Activated naive CD8-positive, alpha-beta T cell (primary cell): ENCODE measurements around the gene MYADML2.

Experiments
- H3K27ac Mint-ChIP-seq: one replicate; pipeline ENCODE4 v1.8.0; 2021; ENCODE audit warnings: mixed read lengths
- H3K27me3 Mint-ChIP-seq: one replicate; pipeline ENCODE4 v1.8.0; 2021; ENCODE audit warnings: mixed read lengths
- H3K36me3 Mint-ChIP-seq: one replicate; pipeline ENCODE4 v1.8.0; 2021; ENCODE audit warnings: mixed read lengths
- H3K4me1 Mint-ChIP-seq: one replicate; pipeline ENCODE4 v1.8.0; 2021; ENCODE audit warnings: low read depth, mixed read lengths
- H3K4me3 Mint-ChIP-seq: one replicate; pipeline ENCODE4 v1.8.0; 2021; ENCODE audit warnings: mild to moderate bottlenecking, mixed read lengths
- H3K9me3 Mint-ChIP-seq: one replicate; pipeline ENCODE4 v1.8.0; 2021; ENCODE audit warnings: low read depth, mixed read lengths

The MYADML2 gene

DNA sequence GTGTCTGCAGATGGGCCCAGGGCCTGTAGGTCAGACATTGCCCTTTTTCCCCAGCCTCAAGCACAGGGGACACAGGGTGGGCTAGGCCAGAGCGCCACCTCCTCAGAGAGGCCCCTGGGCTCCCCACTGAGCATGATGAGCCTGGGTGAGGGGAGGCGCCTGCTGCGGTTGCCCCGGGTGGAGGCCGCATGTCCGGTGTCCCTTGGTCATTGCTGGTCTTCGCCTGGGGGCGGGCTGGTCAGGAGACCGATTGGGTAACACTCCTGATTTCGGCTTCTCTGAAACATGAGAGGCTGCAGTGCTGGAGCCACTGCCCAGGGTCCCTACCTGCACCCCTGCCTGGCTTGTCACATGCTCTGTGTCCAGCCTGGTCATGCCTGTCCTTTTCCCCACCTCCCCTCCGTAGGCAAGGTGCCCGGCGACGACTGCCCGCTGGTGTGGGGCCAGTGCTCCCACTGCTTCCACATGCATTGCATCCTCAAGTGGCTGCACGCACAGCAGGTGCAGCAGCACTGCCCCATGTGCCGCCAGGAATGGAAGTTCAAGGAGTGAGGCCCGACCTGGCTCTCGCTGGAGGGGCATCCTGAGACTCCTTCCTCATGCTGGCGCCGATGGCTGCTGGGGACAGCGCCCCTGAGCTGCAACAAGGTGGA, 47.4 kb downstream of the MYADML2 start:
- no peak overlapping the region for H3K27ac Mint-ChIP-seq
- peaks cover 8% of the 10 kb centered on the region for H3K36me3 Mint-ChIP-seq
- H3K27me3 Mint-ChIP-seq = peaks cover 5% of the 10 kb centered on the region

GRCh38 chr17:81898885-81899284, 48.1 kb downstream of the MYADML2 start:
- peaks cover 5% of the 10 kb centered on the region for H3K27me3 Mint-ChIP-seq
- no peak overlapping the region for H3K27ac Mint-ChIP-seq
- peaks cover 8% of the 10 kb centered on the region for H3K36me3 Mint-ChIP-seq
- H3K4me3 Mint-ChIP-seq = no peak overlapping the region
- H3K9me3 Mint-ChIP-seq = no peaks in the 10 kb centered on the region
- peaks cover 7% of the 10 kb centered on the region for H3K4me1 Mint-ChIP-seq

More for the DNA sequence above, 47.4 kb downstream of the MYADML2 start:
- Mint-ChIP-seq H3K9me3 (no peaks in the 10 kb centered on the region), H3K4me3 (no peak overlapping the region), H3K4me1 (peaks cover 7% of the 10 kb centered on the region)

DNA sequence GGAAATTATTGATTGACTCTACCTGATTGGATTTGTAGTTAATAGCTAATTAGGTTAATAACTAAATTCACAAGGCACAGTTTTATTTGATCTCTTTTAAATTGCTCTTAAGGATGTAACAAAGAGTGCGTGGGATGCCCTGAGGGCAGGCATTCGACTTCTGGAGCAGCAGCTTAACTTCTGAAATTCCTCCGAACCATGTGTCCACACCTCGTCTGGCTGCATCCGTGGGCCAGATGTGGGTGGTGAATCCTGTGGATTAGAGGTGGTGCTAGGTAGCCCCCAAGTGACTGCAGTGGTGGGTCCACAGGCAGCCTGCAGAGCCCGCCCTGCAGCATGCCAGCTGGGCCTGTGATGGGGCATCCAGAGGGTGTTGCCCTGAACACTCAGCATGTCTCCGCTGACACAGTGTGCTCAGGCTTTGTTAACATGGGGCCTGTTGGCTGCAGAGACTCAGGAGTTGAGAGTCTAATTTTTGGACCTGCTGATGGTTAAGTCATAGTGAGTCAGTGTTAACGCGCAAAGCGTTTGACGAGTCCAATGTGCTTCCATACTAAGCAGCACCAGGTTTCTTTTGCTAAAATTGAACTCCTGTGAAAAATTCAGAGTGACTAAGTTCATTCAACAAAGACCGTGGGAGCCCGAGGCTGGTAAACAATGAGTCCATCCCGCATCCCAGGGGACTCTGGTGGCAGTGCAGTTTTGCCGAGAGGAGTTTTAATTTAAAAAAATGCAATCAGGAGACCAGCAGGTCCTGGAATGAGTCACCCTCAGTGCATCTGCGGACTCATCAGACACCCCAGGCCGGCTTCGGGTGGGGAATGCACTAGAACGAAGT, 48.8 kb downstream of the MYADML2 start:
- Mint-ChIP-seq H3K36me3 (peaks cover 8% of the 10 kb centered on the region), H3K4me1 (peaks cover 10% of the 10 kb centered on the region), H3K4me3 (no peak overlapping the region), H3K27ac (no peak overlapping the region), H3K9me3 (no peaks in the 10 kb centered on the region), H3K27me3 (peaks cover 5% of the 10 kb centered on the region)

- Mint-ChIP-seq H3K9me3 (no peaks in the 10 kb centered on the region), H3K4me3 (no peak overlapping the region), H3K27ac (no peak overlapping the region), H3K27me3 (no peaks in the 10 kb centered on the region), H3K4me1 (peaks cover 7% of the 10 kb centered on the region), H3K36me3 (peaks cover 2% of the 10 kb centered on the region)
These were observed 51.6 kb downstream of the MYADML2 start for GRCh38 chr17:81895400-81895799.

- Mint-ChIP-seq H3K4me1 (peaks cover 21% of the 10 kb centered on the region), H3K4me3 (peak overlapping the region; percentile 93), H3K27ac (peak overlapping the region; percentile 95), H3K27me3 (no peaks in the 10 kb centered on the region), H3K36me3 (no peaks in the 10 kb centered on the region), H3K9me3 (no peaks in the 10 kb centered on the region)
These were observed 55.8 kb downstream of the MYADML2 start for GRCh38 chr17:81891303-81891552.

- Mint-ChIP-seq H3K4me3 (peak overlapping the region; percentile 88), H3K4me1 (peaks cover 23% of the 10 kb centered on the region), H3K27ac (peak overlapping the region; percentile 93), H3K36me3 (no peaks in the 10 kb centered on the region), H3K9me3 (no peaks in the 10 kb centered on the region), H3K27me3 (no peaks in the 10 kb centered on the region)
These were observed 56.4 kb downstream of the MYADML2 start for GRCh38 chr17:81890447-81891302.
